Measurements from ENCODE around the gene NOD2.

The NOD2 gene

DNA sequence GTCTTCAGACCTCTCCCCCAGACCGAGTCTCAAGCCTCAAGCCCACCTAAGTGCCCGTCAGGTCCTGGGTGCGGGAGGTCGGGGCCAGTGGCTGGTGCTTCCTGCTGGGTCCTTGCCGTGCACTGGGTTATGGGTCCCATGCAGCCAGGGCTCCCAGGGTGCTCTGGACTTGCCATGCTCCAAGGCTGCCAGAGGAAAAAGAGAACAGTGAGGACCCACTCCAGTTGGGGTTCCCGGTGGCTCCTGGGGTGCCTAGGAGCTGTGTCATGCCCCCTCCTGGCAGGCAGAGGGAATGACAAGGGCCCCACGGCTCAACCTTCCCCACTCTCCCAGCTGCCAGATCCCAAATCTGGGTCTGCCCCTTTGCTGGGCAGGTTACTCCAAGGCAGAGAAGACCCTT lies 16.1 kb upstream of the NOD2 start:
- TF ChIP-seq ZFX (IDR thresholded peaks at IDR 0.05; ENCODE audit: borderline replicate concordance) (no peak), CTCF (IDR thresholded peaks at IDR 0.05) (peak; percentile 34)

DNA sequence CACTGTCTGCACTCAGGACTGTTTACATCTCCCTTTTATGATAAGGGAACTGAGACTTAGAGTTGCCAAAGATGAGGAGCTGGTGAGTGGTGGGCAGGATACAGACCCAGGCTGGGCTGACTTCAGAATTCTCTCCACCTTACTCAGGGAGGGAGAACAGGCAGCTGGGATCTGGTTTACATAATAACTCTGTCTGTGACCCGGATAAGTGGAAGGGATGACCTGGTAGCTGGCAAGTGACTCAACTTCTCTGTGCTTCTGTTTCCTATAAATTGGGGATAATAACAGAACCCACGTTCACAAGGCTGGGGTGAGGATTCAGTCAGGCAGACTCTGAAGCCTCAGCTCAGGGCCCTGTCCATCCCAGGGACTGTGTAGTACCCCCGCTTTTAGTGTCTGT lies 14.9 kb upstream of the NOD2 start:
- TF ChIP-seq CTCF (IDR thresholded peaks at IDR 0.05) = no peak
- TF ChIP-seq ZFX (IDR thresholded peaks at IDR 0.05; ENCODE audit: borderline replicate concordance) = no peak
- no peak overlapping the region for H3K27ac ChIP-seq

More for the DNA sequence above, 16.1 kb upstream of the NOD2 start:
- no peak overlapping the region for H3K27ac ChIP-seq

DNA sequence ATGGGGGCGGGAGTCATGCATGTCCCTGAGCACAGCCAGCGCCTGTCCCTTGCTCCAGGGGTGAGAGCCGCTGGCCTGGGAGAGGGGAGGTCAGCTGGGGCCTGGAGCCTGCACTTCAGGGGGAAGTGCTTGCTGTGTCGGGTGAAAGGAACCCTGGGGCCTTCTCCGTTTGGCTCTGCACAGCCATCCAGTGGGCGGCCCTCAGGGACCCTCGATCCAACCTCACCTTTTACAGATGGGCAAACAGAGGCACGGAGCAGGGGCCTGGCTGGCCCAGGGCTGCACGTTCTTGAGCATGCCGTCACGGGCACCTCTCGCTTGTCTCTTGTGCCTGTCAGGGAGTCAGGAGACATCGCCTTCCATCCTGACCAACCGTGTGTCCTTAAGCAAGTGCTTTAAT lies 14.1 kb upstream of the NOD2 start:
- no peak overlapping the region for H3K27ac ChIP-seq
- TF ChIP-seq CTCF (IDR thresholded peaks at IDR 0.05) = no peak
- no peak for TF ChIP-seq ZFX (IDR thresholded peaks at IDR 0.05; ENCODE audit: borderline replicate concordance)

- no peak overlapping the region for H3K27ac ChIP-seq
- TF ChIP-seq ZFX (IDR thresholded peaks at IDR 0.05; ENCODE audit: borderline replicate concordance) = no peak
- TF ChIP-seq CTCF (IDR thresholded peaks at IDR 0.05) = no peak
These were observed 13.5 kb upstream of the NOD2 start for GRCh38 chr16:50679676-50680555.

- H3K27ac ChIP-seq = no peak overlapping the region
- TF ChIP-seq CTCF (IDR thresholded peaks at IDR 0.05) (no peak), ZFX (IDR thresholded peaks at IDR 0.05; ENCODE audit: borderline replicate concordance) (no peak)
These were observed 12.9 kb upstream of the NOD2 start for GRCh38 chr16:50680556-50680893.

- no peak for TF ChIP-seq CTCF (IDR thresholded peaks at IDR 0.05)
- no peak within 1 kb of the TSS for H3K27ac ChIP-seq
These were observed 12.2 kb upstream of the NOD2 start, which contains the start of gene SNX20 for GRCh38 chr16:50681021-50681885. TSS of gene SNX20 (minus strand) at chr16:50681312. CDS start at chr16:50677526, 3,786 bp downstream.
